Astrocyte of the spinal cord (primary cell): Measurements from ENCODE around the gene FBP1.
"Not testable (repeated sequence)": the region's sequence is repeated elsewhere in the genome, so short reads cannot be mapped to it uniquely, and the experiment has no call there.

Experiments used
- DNase-seq: peaks from one replicate; pipeline ENCODE4 v3.0.0; 2011; ENCODE audit warnings: low read depth, low spot score
- H3K4me3 ChIP-seq: 2 replicates; pipeline ENCODE4 v1.5.1; 2011; ENCODE audit warnings: low read depth, mild to moderate bottlenecking, low read length, moderate library complexity
- in situ Hi-C: cut with HindIII; loops from 2 replicates; pipeline ENCODE4 v1.10.0; 2017; ENCODE audit warnings: low sequenced_read_pairs
- TF ChIP-seq, protein P1 (sequence below): IDR thresholded peaks from 2 replicates; pipeline ENCODE4 v1.5.1; 2012; ENCODE audit warnings: low read depth, mild to moderate bottlenecking, low read length, inconsistent platforms

The FBP1 gene

GRCh38 chr9:94593459-94594345 lies 45.6 kb downstream of the FBP1 start, which contains the start of gene FBP2:
TSS of gene FBP2 (minus strand) at chr9:94593824. CDS start at chr9:94593726, 98 bp downstream.
- TF ChIP-seq, protein P1, sequence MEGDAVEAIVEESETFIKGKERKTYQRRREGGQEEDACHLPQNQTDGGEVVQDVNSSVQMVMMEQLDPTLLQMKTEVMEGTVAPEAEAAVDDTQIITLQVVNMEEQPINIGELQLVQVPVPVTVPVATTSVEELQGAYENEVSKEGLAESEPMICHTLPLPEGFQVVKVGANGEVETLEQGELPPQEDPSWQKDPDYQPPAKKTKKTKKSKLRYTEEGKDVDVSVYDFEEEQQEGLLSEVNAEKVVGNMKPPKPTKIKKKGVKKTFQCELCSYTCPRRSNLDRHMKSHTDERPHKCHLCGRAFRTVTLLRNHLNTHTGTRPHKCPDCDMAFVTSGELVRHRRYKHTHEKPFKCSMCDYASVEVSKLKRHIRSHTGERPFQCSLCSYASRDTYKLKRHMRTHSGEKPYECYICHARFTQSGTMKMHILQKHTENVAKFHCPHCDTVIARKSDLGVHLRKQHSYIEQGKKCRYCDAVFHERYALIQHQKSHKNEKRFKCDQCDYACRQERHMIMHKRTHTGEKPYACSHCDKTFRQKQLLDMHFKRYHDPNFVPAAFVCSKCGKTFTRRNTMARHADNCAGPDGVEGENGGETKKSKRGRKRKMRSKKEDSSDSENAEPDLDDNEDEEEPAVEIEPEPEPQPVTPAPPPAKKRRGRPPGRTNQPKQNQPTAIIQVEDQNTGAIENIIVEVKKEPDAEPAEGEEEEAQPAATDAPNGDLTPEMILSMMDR, result no peak
- in situ Hi-C loops, result no loop called here
- H3K4me3 ChIP-seq, result no peak within 1 kb of the TSS
- no peak for DNase-seq

DNA sequence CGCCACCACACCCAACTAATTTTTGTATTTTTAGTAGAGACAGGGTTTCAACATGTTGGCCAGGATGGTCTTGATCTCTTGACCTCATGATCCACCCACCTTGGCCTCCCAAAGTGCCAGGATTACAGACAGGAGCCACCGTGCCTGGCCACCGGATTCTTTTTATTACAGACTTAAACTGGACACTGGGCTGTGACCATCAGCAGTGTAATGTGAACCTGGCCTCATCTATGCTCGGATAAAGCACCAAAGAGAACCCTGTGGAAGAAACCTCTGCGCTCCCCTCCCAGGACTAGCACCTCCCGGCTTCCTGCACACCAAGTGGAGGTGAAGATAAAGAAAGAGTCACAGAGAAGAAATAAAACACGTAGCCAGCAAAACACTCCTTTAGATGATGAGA lies 46.6 kb downstream of the FBP1 start:
- in situ Hi-C loops, H3K4me3 ChIP-seq, DNase-seq: not testable (repeated sequence)

- TF ChIP-seq, protein P1, result no peak
- in situ Hi-C loops, result no loop called here
- no peak overlapping the region for H3K4me3 ChIP-seq
- DNase-seq, result no peak
These were observed 47.4 kb downstream of the FBP1 start for GRCh38 chr9:94591876-94592275.

GRCh38 chr9:94591046-94591545 lies 48.2 kb downstream of the FBP1 start:
- H3K4me3 ChIP-seq, DNase-seq, in situ Hi-C loops: not testable (repeated sequence)

GRCh38 chr9:94588681-94589080 lies 50.6 kb downstream of the FBP1 start:
- no peak overlapping the region for H3K4me3 ChIP-seq
- TF ChIP-seq, protein P1, result no peak
- in situ Hi-C loops, result no loop called here
- no peak for DNase-seq

DNA sequence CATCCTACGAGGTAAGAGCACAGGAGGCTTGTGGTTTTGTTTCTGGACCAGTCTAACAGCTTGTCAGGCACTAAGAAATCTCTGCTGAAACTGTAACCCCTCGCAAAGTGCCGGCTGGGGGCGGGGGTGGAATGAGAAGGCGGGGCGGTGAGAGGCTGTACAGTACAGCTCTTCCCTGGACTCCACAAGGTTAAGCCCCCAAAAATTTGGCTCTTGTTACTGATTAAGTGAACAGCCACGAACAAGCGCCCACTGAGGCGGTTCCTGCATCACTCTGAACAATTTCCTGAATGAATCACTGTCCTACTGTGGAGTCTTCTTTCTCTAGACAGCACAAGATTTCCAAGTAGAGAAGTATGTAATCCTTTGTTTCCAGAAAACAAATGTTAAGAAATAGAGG lies 52.5 kb downstream of the FBP1 start:
- TF ChIP-seq, protein P1, result no peak
- in situ Hi-C loops, result no loop called here
- no peak overlapping the region for H3K4me3 ChIP-seq
- peak; percentile 15 for DNase-seq

DNA sequence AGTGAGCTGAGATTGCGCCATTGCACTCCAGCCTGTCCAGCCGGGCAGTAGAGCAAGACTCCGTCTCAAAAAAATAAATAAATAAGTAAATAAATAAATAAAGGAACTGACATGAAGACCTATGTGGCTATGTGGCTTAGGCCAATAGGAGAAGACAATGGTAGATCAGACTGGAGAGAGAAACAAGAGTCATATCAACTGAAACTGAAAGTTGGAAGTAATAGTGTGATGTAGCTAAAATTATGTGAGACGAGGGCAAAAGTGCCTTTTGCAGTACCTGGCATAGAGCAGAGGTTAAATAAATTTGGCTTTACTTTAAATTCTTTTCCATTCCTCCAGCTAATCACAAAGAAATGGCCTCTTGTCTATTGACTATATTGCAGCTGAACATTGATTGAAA lies 53.0 kb downstream of the FBP1 start:
- no peak for DNase-seq
- in situ Hi-C loops, result no loop called here
- TF ChIP-seq, protein P1, result no peak
- H3K4me3 ChIP-seq, result no peak overlapping the region
